SH-SY5Y (cell line): ENCODE data around the gene SYNE3.

Experiments
- GATA2 ChIP-seq: IDR thresholded peaks from 2 replicates; pipeline ENCODE4 v1.6.1; 2011; ENCODE audit warnings: mild to moderate bottlenecking, low read depth, low read length
- GATA3 ChIP-seq: IDR thresholded peaks from 2 replicates; pipeline ENCODE4 v1.6.1; 2011; ENCODE audit warnings: low read depth, mild to moderate bottlenecking, low read length, moderate library complexity

GRCh38 chr14:95508377-95508776 is 8.1 kb downstream of the SYNE3 start:
- TF ChIP-seq GATA2 (0 out of 2 replicates have a peak, but pooled peaks have one; percentile 37), GATA3 (no peak; the same call in 1 of the 2 replicates)
